Measurements from ENCODE around the gene ACTC1. TPM values are rescaled to one million over a fixed set of nuclear protein-coding genes. Genes with fewer than 3 reads are reported as not detected.
A peak's percentile ranks its signal among the peaks of the same experiment; 100 is the strongest.
"Not testable (repeated sequence)": the region's sequence is repeated elsewhere in the genome, so short reads cannot be mapped to it uniquely, and the experiment has no call there.

ACTC1 gene
- total RNA-seq, 1 donor from 2014 or later = 3.5 TPM

DNA sequence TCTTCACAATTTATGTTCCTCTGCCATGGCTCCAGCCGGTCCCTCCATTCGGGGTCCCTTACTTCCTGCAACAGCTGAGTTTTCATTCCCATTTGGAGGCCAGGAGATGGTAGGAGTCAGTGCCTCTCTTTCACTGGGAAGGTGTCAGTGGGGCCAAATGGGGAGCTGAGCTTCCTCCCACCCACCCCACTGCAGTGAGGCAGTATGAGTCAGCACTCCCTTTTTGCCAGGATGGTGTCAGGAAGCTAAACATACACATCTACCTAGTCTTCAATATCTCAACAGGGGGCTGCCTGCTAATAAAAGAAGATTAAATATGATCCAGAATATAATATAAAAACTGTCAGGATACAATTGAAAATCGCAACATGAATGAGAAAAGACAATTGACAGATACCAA lies 12.7 kb upstream of the ACTC1 start:
- H3K4me1 Mint-ChIP-seq (ENCODE audit: low read depth) = no peaks in the 10 kb centered on the region
- no peak overlapping the region for H3K27ac Mint-ChIP-seq
- H3K36me3 Mint-ChIP-seq (ENCODE audit: insufficient read depth) = no peaks in the 10 kb centered on the region
- peaks cover 5% of the 10 kb centered on the region for H3K27me3 Mint-ChIP-seq
- TF ChIP-seq, protein P1, sequence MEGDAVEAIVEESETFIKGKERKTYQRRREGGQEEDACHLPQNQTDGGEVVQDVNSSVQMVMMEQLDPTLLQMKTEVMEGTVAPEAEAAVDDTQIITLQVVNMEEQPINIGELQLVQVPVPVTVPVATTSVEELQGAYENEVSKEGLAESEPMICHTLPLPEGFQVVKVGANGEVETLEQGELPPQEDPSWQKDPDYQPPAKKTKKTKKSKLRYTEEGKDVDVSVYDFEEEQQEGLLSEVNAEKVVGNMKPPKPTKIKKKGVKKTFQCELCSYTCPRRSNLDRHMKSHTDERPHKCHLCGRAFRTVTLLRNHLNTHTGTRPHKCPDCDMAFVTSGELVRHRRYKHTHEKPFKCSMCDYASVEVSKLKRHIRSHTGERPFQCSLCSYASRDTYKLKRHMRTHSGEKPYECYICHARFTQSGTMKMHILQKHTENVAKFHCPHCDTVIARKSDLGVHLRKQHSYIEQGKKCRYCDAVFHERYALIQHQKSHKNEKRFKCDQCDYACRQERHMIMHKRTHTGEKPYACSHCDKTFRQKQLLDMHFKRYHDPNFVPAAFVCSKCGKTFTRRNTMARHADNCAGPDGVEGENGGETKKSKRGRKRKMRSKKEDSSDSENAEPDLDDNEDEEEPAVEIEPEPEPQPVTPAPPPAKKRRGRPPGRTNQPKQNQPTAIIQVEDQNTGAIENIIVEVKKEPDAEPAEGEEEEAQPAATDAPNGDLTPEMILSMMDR (IDR thresholded peaks at IDR 0.05; ENCODE audit: unreplicated experiment) = no peak
- DNase-seq (ENCODE audit: low spot score, unreplicated experiment) = no peak
- H3K9me3 Mint-ChIP-seq (ENCODE audit: low read depth) = no peaks in the 10 kb centered on the region
- H3K4me3 Mint-ChIP-seq (ENCODE audit: low read depth) = no peak overlapping the region

DNA sequence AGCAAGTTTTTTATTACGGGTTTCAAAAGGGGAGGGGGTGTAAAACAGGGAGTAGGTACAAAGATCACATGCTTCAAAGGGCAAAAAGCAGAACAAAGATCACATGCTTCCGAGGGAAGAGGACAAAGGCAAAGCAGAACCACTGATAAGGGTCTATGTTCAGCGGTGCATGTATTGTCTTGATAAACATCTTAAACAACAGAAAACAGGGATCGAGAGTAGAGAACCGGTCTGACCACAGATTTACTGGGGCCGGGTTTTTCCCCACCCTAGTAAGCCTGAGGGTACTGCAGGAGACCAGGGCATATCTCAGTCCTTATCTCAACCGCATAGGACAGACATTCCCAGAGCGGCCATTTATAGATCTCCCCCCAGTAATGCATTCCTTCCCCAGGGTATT lies 11.9 kb upstream of the ACTC1 start:
- not testable (repeated sequence) for H3K27me3 Mint-ChIP-seq; H3K4me1 Mint-ChIP-seq (ENCODE audit: low read depth); H3K9me3 Mint-ChIP-seq (ENCODE audit: low read depth); H3K36me3 Mint-ChIP-seq (ENCODE audit: insufficient read depth); DNase-seq (ENCODE audit: low spot score, unreplicated experiment); H3K4me3 Mint-ChIP-seq (ENCODE audit: low read depth)
- H3K27ac Mint-ChIP-seq = peak overlapping the region; percentile 26

DNA sequence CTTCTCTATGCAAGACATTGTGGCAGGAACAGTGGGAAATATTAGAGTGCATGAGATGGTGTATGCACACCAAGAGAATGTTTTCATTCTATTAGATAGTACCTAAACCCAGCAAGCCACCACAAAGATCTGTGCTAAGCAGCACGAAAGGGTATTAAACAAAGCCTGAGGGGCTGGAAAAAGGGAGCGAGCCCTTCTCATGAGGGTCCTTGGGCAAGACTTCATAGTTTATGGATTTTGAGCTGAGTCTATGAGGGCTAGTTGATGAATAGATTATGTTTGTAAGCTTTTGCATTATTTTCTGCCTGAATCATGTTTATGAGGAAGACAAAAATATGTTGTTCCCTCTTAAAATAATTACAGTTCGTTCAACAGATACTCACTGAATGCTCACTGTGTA lies 9.4 kb upstream of the ACTC1 start:
- DNase-seq (ENCODE audit: low spot score, unreplicated experiment) = no peak
- TF ChIP-seq, protein P1 (IDR thresholded peaks at IDR 0.05; ENCODE audit: unreplicated experiment) = no peak
- H3K27me3 Mint-ChIP-seq = peaks cover 10% of the 10 kb centered on the region
- H3K4me3 Mint-ChIP-seq (ENCODE audit: low read depth) = no peak overlapping the region
- H3K36me3 Mint-ChIP-seq (ENCODE audit: insufficient read depth) = no peaks in the 10 kb centered on the region
- no peaks in the 10 kb centered on the region for H3K4me1 Mint-ChIP-seq (ENCODE audit: low read depth)
- no peaks in the 10 kb centered on the region for H3K9me3 Mint-ChIP-seq (ENCODE audit: low read depth)
- no peak overlapping the region for H3K27ac Mint-ChIP-seq

DNA sequence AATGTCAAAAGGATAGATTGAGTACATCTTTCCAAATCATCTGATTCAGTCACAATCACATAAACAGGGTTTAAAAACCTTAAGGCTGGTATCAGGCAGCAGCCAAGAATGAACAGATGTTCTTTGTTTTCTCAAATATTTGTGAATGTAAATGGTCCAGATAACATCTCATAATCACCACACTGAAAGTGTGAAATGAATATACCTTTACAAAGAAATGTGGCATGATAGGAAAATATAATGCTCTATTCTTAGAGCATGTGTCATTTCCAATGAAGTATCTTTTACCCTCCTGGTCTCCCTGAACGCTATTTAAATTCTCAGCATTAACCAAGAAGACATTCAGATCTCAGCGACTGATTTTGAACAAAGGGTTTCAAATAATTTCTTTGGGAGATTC lies 8.8 kb upstream of the ACTC1 start:
- H3K4me3 Mint-ChIP-seq (ENCODE audit: low read depth) = no peak overlapping the region
- no peaks in the 10 kb centered on the region for H3K4me1 Mint-ChIP-seq (ENCODE audit: low read depth)
- DNase-seq (ENCODE audit: low spot score, unreplicated experiment) = no peak
- no peak overlapping the region for H3K27ac Mint-ChIP-seq
- TF ChIP-seq, protein P1 (IDR thresholded peaks at IDR 0.05; ENCODE audit: unreplicated experiment) = no peak
- H3K27me3 Mint-ChIP-seq = peaks cover 14% of the 10 kb centered on the region
- no peaks in the 10 kb centered on the region for H3K9me3 Mint-ChIP-seq (ENCODE audit: low read depth)
- no peaks in the 10 kb centered on the region for H3K36me3 Mint-ChIP-seq (ENCODE audit: insufficient read depth)

- Mint-ChIP-seq H3K27me3 (peaks cover 18% of the 10 kb centered on the region), H3K4me3 (ENCODE audit: low read depth) (no peak overlapping the region), H3K36me3 (ENCODE audit: insufficient read depth) (no peaks in the 10 kb centered on the region), H3K4me1 (ENCODE audit: low read depth) (no peaks in the 10 kb centered on the region), H3K27ac (no peak overlapping the region), H3K9me3 (ENCODE audit: low read depth) (no peaks in the 10 kb centered on the region)
- DNase-seq (ENCODE audit: low spot score, unreplicated experiment) = no peak
- TF ChIP-seq, protein P1 (IDR thresholded peaks at IDR 0.05; ENCODE audit: unreplicated experiment) = no peak
These were observed 7.7 kb upstream of the ACTC1 start for GRCh38 chr15:34802803-34803750.

DNA sequence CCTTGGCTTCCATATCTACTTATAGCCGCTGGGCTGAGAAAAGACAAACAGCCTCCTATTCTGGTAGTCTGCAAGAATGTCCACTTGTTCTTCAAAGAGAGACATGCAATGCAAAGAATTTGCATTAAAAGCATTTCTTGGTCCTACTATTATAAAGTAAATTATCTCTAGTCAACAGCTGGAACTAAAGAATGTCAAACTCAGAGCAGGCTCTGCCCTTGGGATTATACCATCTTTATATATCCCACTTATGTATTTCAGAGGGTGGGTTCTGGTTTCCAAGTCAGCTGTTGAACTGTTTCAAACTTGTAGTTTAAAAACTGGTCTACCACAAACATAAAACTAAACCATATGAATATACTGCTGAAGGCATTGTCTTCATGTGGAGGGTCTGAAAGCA lies 7.0 kb upstream of the ACTC1 start:
- no peak for DNase-seq (ENCODE audit: low spot score, unreplicated experiment)
- Mint-ChIP-seq H3K9me3 (ENCODE audit: low read depth) (no peaks in the 10 kb centered on the region), H3K27me3 (peaks cover 21% of the 10 kb centered on the region), H3K4me1 (ENCODE audit: low read depth) (no peaks in the 10 kb centered on the region), H3K4me3 (ENCODE audit: low read depth) (no peak overlapping the region), H3K27ac (no peak overlapping the region), H3K36me3 (ENCODE audit: insufficient read depth) (no peaks in the 10 kb centered on the region)
- TF ChIP-seq, protein P1 (IDR thresholded peaks at IDR 0.05; ENCODE audit: unreplicated experiment) = no peak

All from progenitor cell of endocrine pancreas (in vitro differentiated cells).